ENCODE measurements around the gene SDC4.

SDC4 gene

GRCh38 chr20:45359406-45360148 lies 11.4 kb upstream of the SDC4 start:
- CTCF ChIA-PET: interaction anchor here (0.6 to 22.0 kb wide), 14 partner anchors 9 to 439 kb away, joined by 3 to 488 read pairs (median 4); no protein-coding TSS in a partner anchor
- TF ChIP-seq CTCF (IDR thresholded peaks at IDR 0.05; ENCODE audit: control extremely low read depth, extremely low read depth, low read depth, missing control alignments): no peak
- POLR2A ChIA-PET: no interaction called here
- DNase-seq (ENCODE audit: extremely low spot score): no peak

GRCh38 chr20:45359069-45359405 lies 10.8 kb upstream of the SDC4 start:
- ChIA-PET POLR2A (no interaction called here), CTCF (interaction anchor here (0.9 to 22.0 kb wide), 10 partner anchors 10 to 440 kb away, joined by 3 to 488 read pairs (median 10); no protein-coding TSS in a partner anchor)
- TF ChIP-seq CTCF (IDR thresholded peaks at IDR 0.05; ENCODE audit: control extremely low read depth, extremely low read depth, low read depth, missing control alignments): no peak
- DNase-seq (ENCODE audit: extremely low spot score): no peak

- ChIA-PET POLR2A (no interaction called here), CTCF (interaction anchor here (1.5 to 22.0 kb wide), 8 partner anchors 10 to 413 kb away, joined by 6 to 488 read pairs (median 16); no protein-coding TSS in a partner anchor)
- TF ChIP-seq CTCF (IDR thresholded peaks at IDR 0.05; ENCODE audit: control extremely low read depth, extremely low read depth, low read depth, missing control alignments): no peak
- DNase-seq (ENCODE audit: extremely low spot score): no peak
These were observed 10.3 kb upstream of the SDC4 start for GRCh38 chr20:45358282-45359068.

GRCh38 chr20:45355209-45356084 lies 7.2 kb upstream of the SDC4 start:
- no peak for TF ChIP-seq CTCF (IDR thresholded peaks at IDR 0.05; ENCODE audit: control extremely low read depth, extremely low read depth, low read depth, missing control alignments)
- DNase-seq (ENCODE audit: extremely low spot score): no peak
- CTCF ChIA-PET: interaction anchor here (0.8 to 4.4 kb wide), 5 partner anchors 19 to 416 kb away, joined by 4 to 25 read pairs (median 4); no protein-coding TSS in a partner anchor
- POLR2A ChIA-PET: no interaction called here

- no peak for TF ChIP-seq CTCF (IDR thresholded peaks at IDR 0.05; ENCODE audit: control extremely low read depth, extremely low read depth, low read depth, missing control alignments)
- POLR2A ChIA-PET: no interaction called here
- CTCF ChIA-PET: interaction anchor here (0.8 to 4.4 kb wide), 9 partner anchors 8 to 417 kb away, joined by 3 to 25 read pairs (median 4); partner anchors contain the start of gene SYS1
- no peak for DNase-seq (ENCODE audit: extremely low spot score)
These were observed 6.4 kb upstream of the SDC4 start for GRCh38 chr20:45354423-45355208.

Measured in GM10248 (cell line).